ENCODE measurements around the gene POLR3GL. TPM values are rescaled to one million over a fixed set of nuclear protein-coding genes. Genes with fewer than 3 reads are reported as not detected.
"Not testable (repeated sequence)": the region's sequence is repeated elsewhere in the genome, so short reads cannot be mapped to it uniquely, and the experiment has no call there.

POLR3GL gene
- total RNA-seq, 1 donor from 2014 or later: 36.0 TPM

DNA sequence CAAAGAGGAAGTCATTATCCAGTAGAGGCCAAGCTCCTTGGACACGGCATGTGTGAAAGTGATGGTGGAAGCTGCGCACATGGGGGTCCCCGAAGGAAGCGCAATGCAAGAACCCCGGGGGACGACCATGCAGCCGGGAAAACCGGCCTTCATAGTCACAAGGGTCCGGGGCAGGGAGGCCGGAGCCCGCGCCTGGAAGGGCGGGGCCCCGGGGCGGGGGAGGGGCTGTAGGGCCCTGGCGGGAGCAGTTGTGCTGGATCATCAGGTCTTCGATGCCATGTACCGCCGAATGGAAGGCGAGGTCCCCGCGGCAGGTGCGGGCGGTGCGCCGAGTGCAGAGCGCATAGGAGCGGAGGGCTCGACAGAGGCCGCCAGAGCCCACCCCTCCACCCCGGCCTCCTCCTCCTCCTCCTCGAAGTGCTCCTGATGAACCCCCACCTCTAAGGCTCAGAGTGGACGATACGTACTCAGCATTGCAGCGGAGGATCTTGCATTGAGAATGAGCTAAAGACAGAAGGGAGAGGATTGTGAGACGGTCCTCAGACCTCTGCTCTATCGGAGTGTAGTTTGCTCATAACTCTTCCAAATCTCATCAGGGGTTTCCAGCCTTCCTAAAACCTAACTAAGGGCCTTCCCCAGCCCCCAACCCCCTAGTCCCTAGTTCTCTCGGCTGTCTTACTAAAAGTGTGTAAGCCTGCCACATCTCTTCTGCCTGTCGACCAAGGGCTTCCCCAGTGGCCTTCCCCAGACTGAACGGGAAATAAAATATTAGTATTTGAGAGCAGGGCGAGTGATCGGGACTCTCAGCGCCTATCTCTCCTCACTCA lies 55.0 kb downstream of the POLR3GL start:
- DNase-seq (ENCODE audit: low read depth): no peak

DNA sequence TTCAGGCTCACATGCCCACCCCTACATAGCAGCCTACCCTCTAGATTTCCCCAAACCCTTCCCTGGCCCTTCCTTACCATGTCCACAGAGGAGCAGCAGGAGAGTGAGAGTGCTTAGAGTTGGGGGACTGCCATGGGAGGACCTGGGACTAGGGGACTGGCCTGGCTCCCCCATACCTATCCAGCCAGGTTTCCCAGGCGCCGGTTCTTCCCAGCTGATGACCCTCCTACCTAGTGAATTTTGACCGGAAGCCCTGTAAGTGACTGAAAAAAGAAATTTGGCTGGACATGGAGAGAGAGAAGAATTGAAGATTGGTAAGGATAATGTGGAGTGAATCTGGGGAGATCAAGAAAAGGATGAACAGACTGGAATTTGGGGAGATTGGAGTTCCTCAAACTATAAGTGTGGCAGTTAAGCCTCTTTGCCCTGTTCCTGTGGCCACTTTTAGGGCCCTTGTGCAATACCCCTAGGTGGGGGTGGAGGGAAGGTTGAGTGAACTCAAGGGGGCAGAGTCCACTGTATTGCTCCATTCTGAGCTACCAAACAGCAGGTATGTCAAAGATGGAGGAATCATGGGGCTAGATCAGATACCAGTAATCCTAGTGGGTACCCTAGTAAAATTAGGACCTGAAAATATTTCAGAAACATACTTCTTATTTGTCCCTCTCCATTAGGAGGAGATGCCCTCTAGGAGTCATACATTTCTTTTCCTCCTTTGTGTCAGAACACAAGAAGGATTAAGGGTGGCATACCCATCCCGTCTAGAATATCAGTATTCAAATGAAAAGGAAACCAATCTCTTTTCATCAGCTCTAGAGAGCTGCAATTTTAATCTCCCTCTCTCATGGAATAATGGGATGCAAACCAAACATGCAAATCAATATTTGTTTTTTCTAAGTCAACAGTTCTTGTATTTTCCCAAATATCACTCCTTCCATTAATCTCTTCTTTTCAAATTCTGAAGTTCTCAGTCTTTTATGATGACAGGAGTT lies 55.9 kb downstream of the POLR3GL start:
- peak; percentile 37 for DNase-seq (ENCODE audit: low read depth)

DNA sequence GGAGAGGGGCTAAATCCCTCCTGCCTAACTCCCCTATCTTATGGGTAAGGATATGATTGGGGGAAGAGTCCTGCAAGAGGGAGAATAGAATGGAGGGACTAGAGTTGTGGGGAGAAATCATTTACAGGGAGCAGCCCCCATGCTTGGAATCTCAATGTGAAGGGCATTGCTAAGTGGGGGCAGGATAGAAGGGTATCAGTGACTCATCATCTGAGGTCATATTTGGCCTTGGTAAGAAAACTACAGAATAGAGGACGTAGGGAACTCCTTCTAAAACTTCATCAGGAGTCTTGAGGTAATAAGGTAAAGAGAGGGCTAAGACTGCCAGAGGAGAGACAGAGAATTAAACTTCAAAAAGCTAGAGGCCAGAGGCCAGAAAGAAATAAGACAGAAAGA lies 56.6 kb downstream of the POLR3GL start:
- peak; percentile 49 for DNase-seq (ENCODE audit: low read depth)

DNA sequence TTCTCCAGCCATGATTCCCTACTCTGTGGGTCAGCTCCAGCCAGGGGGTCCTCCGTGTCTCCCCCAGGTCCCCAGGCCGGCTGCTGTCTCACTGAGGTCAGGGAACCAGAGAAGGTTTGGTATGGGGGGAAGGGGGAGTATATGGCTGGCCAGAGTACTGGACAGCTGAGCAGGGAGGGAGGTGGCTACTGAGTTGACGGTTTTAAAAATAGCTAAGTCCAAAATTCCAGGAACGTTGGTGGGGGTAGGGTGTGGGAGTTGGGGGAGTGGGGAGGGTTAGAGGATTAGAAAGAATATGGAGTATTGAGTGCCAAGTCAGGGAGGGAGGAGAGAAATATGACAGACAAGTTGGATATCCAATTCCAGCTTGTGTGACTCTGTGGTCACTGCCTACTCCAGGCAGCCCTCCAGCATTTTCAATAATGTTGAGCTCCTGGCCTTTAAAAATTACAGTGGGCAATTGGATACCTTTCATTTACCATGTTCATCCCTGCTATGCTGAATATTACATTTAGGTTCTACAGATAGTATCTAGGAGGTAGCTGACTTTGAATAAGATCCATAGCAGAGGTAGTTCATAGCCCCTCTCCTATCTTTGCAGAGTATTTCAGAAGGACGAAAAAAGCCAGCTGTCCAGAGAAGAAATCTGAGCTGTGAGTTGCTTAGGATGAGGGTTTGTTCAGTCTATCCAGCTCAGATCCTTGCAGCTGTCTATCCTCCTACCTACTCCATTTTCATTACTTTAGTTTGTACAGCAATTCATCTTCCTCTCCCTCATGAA lies 57.3 kb downstream of the POLR3GL start, which contains the start of gene HJV:
Gene HJV (minus strand): TSS at position 114 of the 781 bp plus-strand sequence. CDS start 1,504 bp downstream, outside the sequence.
- peak; percentile 98 for DNase-seq (ENCODE audit: low read depth)

DNA sequence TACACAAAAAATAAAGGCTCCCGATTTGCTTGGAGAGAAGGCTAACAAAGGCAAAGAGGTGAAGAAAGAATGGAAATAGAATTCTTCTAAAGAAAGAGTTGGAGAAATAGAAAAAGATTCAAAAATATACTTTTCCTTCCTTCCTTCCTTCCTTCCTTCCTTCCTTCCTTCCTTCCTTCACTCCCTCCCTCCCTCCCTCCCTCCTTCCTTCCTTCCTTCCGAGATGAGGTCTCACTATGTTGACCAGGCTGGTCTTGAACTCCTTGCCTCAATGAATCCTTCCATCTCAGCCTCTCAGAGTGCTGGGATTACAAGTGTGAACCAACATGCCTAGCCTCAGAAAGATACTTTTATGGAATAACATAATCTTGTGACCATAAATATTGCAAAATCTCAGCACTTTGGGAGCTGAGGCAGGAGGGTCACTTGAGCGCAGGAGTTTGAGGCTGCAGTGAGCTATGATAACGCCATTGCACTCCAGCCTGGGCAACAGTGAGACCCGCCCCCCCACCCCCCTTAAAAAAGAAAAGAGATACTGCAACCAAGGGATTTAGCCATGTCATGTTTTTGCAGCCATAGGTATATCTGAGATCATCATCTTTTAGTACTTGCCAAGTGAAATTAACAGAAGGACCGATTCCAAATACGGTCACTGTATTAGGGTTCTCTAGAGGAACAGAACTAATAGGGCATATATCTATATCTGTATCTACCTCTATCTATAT lies 58.1 kb downstream of the POLR3GL start:
- no peak for DNase-seq (ENCODE audit: low read depth)

DNA sequence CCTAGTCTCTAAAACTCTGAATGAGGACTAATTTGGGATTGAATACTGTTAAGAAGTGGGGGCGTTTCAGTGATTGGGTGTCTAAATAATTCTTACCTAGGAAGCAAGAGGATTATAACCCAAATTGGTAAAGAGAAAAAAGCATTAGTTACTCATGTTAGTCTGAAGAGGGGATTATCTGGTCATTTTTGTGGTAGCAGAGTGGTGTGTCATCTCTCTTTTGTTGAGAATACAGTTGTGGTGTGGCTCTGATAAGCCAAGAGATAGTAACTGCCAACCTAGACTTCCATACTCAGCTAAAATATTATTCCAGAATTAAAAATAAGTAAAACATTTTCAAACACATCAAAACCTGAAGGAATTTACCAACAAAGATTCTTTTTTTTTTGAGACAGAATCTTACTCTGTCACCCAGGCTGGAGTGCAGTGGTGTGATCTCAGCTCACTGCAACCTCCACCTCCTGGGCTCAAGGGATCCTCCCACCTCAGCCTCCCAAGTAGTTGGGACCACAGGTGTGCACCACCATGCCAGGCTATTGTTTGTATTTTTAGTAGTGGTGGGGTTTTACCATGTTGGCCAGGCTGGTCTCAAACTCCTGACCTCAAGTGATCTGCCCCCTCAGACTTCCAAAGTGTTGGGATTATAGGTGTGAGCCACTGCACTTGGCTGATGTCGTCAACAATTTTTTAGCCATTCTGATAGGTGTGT lies 61.5 kb downstream of the POLR3GL start:
- peak; percentile 53 for DNase-seq (ENCODE audit: low read depth)

DNA sequence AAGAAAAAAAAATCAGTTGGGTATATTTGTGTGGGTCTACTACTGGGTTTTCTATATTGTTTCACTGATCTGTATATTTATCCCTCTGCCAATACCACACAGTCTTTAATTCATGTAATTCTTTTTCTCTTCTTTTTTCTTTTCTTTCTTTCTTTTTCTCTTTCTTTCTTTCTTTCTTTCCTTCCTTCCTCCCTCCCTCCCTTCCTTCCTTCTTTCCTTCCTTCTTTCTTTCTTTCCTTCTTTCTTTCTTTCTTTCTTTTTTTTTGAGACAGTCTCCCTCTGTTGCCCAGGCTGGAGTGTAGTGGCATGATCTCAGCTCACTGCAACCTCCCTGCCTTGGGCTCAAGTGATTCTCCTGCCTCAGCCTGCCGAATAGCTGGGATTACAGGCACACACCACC lies 62.2 kb downstream of the POLR3GL start:
- not testable (repeated sequence) for DNase-seq (ENCODE audit: low read depth)

Other genes starting within 250 kb of the POLR3GL start
- gene CD160, start 245.2 kb upstream of the POLR3GL start, total RNA-seq: not detected in 2 replicates
- gene RNF115, start 140.6 kb upstream of the POLR3GL start, total RNA-seq: 22.7 and 30.4 TPM in 2 replicates
- gene POLR3C, start 140.5 kb upstream of the POLR3GL start, total RNA-seq: 26.8 and 27.2 TPM in 2 replicates
- gene NUDT17, start 119.1 kb upstream of the POLR3GL start, total RNA-seq: 10.7 and 13.6 TPM in 2 replicates
- 27.9 and 28.1 TPM in 2 replicates for gene PIAS3, start 105.6 kb upstream of the POLR3GL start, total RNA-seq
- gene ANKRD35, start 78.8 kb upstream of the POLR3GL start, total RNA-seq: 0.13 and 0.31 TPM in 2 replicates
- 30.2 and 41.5 TPM in 2 replicates for gene ITGA10, start 54.6 kb upstream of the POLR3GL start, total RNA-seq
- gene PEX11B, start 46.0 kb upstream of the POLR3GL start, total RNA-seq: 27.1 and 34.2 TPM in 2 replicates
- 191 and 218 TPM in 2 replicates for gene RBM8A, start 37.2 kb upstream of the POLR3GL start, total RNA-seq
- 24.4 and 24.7 TPM in 2 replicates for gene LIX1L, start 6.7 kb upstream of the POLR3GL start, total RNA-seq
- gene ANKRD34A, start 115 bp upstream of the POLR3GL start, total RNA-seq: 1.6 and 2.5 TPM in 2 replicates
- gene TXNIP, start 31.9 kb downstream of the POLR3GL start, total RNA-seq: 260 and 398 TPM in 2 replicates
- 184 and 334 TPM in 2 replicates for gene HJV, start 57.0 kb downstream of the POLR3GL start, total RNA-seq
- gene NBPF10, start 180.1 kb downstream of the POLR3GL start, total RNA-seq: 1.0 and 1.1 TPM in 2 replicates